ENCODE data around the gene DBH. TPM values are rescaled to one million over a fixed set of nuclear protein-coding genes. Genes with fewer than 3 reads are reported as not detected.

The DBH gene
- total RNA-seq, 1 experiment from 2014 or later: not detected

DNA sequence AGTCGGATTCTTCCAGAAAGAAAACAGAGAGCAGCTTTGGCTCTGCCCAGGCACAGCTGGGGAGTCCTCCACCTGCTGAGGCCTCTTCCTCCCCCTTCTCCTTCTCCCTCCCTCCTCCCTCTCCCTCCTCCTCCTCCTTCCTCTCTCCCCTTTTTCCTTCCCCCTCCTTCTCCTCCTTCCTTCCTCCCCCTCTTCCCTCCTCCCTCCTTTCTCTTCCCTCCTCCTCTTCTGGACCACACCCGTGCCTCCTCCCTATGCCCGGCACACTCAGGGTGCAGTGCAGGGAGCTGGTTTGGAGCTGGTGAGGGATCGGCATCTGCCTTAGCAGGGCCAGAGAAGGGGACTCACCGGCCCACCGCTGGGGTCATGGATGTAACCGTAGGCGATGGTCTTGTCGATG, 30.2 kb downstream of the DBH start:
- Histone ChIP-seq H4K20me1 (ENCODE audit: insufficient read depth) (no peaks in the 10 kb centered on the region), H3K79me2 (ENCODE audit: insufficient read depth, low read length) (no peaks in the 10 kb centered on the region), H2AFZ (ENCODE audit: low read depth, low read length, poor library complexity, severe bottlenecking) (no peak overlapping the region), H3K27me3 (ENCODE audit: insufficient read depth, low read length) (no peaks in the 10 kb centered on the region), H3K4me3 (replicated peaks in 1 of 2; ENCODE audit: low read depth in 1 of 2, low read length in 2 of 2) (no peak overlapping the region), H3K4me1 (ENCODE audit: control insufficient read depth in 1 of 2, insufficient read depth in 2 of 2, low read length in 2 of 2) (no peaks in the 10 kb centered on the region), H3K36me3 (ENCODE audit: control insufficient read depth in 1 of 2, insufficient read depth in 2 of 2, low read length in 2 of 2) (no peaks in the 10 kb centered on the region), H3K9me2 (ENCODE audit: insufficient read depth) (no peaks in the 10 kb centered on the region), H3K9me3 (ENCODE audit: control insufficient read depth in 1 of 2, insufficient read depth in 1 of 2, low read depth in 1 of 2, low read length in 2 of 2) (no peaks in the 10 kb centered on the region), H3K9ac (ENCODE audit: low read length) (no peak overlapping the region), H3K27ac (ENCODE audit: low read depth, low read length) (no peak overlapping the region), H3K4me2 (ENCODE audit: low read length) (no peak overlapping the region)
- intact Hi-C loops (cut with micrococcal nuclease): no loop called here
- TF ChIP-seq POLR2AphosphoS5 (IDR thresholded peaks at IDR 0.05; ENCODE audit: low read depth, low read length): no peak
- no peak for TF ChIP-seq FOSL1 (IDR thresholded peaks at IDR 0.05; ENCODE audit: low read depth)
- TF ChIP-seq CBX3 (IDR thresholded peaks at IDR 0.05; ENCODE audit: low read depth): no peak
- no peak for TF ChIP-seq EZH2 (IDR thresholded peaks at IDR 0.05)
- TF ChIP-seq EGR1 (IDR thresholded peaks at IDR 0.05; ENCODE audit: low read depth): no peak
- BruUV-seq (replicated peaks): no TSS peak
- ChIA-PET CTCF (no interaction called here), POLR2A (no interaction called here), RAD21 (ENCODE audit: low non-redundant PET in 1 of 2, low total read pairs in 2 of 2, uncharacterized antibody in 2 of 2, unreplicated experiment in 2 of 2) (no interaction called here)
- no peak for DNase-seq (ENCODE audit: low read depth, low spot score)
- ATAC-seq: no peak

- no peak for TF ChIP-seq ELF1 (IDR thresholded peaks at IDR 0.05; ENCODE audit: borderline replicate concordance, low read depth)
- no peak for TF ChIP-seq CTCF (IDR thresholded peaks at IDR 0.05 in 2 of 3, conservative IDR thresholded peaks at IDR 0.05 in 1 of 3; ENCODE audit: borderline replicate concordance in 1 of 3, insufficient read depth in 1 of 3, low read depth in 2 of 3, low read length in 2 of 3)
- H3K9me2 ChIP-seq (ENCODE audit: insufficient read depth): no peaks in the 10 kb centered on the region
- no peak overlapping the region for H3K27ac ChIP-seq (ENCODE audit: low read depth, low read length)
- ATAC-seq (no peak), DNase-seq (ENCODE audit: low read depth, low spot score) (no peak)
- ChIA-PET RAD21 (ENCODE audit: low non-redundant PET in 1 of 2, low total read pairs in 2 of 2, uncharacterized antibody in 2 of 2, unreplicated experiment in 2 of 2) (no interaction called here), POLR2A (no interaction called here), CTCF (no interaction called here)
- H3K9me3 ChIP-seq (ENCODE audit: control insufficient read depth in 1 of 2, insufficient read depth in 1 of 2, low read depth in 1 of 2, low read length in 2 of 2): no peaks in the 10 kb centered on the region
- H3K4me2 ChIP-seq (ENCODE audit: low read length): no peak overlapping the region
- no peak overlapping the region for H2AFZ ChIP-seq (ENCODE audit: low read depth, low read length, poor library complexity, severe bottlenecking)
- no peaks in the 10 kb centered on the region for H3K27me3 ChIP-seq (ENCODE audit: insufficient read depth, low read length)
- H3K4me1 ChIP-seq (ENCODE audit: control insufficient read depth in 1 of 2, insufficient read depth in 2 of 2, low read length in 2 of 2): no peaks in the 10 kb centered on the region
- no peak overlapping the region for H3K4me3 ChIP-seq (replicated peaks in 1 of 2; ENCODE audit: low read depth in 1 of 2, low read length in 2 of 2)
- H3K9ac ChIP-seq (ENCODE audit: low read length): no peak overlapping the region
- no peaks in the 10 kb centered on the region for H3K79me2 ChIP-seq (ENCODE audit: insufficient read depth, low read length)
- H3K36me3 ChIP-seq (ENCODE audit: control insufficient read depth in 1 of 2, insufficient read depth in 2 of 2, low read length in 2 of 2): no peaks in the 10 kb centered on the region
- no TSS peak for BruUV-seq (replicated peaks)
- no peaks in the 10 kb centered on the region for H4K20me1 ChIP-seq (ENCODE audit: insufficient read depth)
- intact Hi-C loops (cut with micrococcal nuclease): no loop called here
Measured at GRCh38 chr9:133666845-133667244, 30.7 kb downstream of the DBH start.
